ENCODE data around the gene PPM1H. TPM values are rescaled to one million over a fixed set of nuclear protein-coding genes. Genes with fewer than 3 reads are reported as not detected.
A peak's percentile ranks its signal among the peaks of the same experiment; 100 is the strongest.
"Not testable (repeated sequence)": the region's sequence is repeated elsewhere in the genome, so short reads cannot be mapped to it uniquely, and the experiment has no call there.

Gene PPM1H
- polyA plus RNA-seq, 12 donors, result 2.9 to 6.8 (median 3.5) TPM; not detected in 1

- DNase-seq, result no peak
These were observed 245.7 kb downstream of the PPM1H start for GRCh38 chr12:62689042-62689839.

GRCh38 chr12:62686938-62687337, 248.0 kb downstream of the PPM1H start:
- DNase-seq, result no peak

GRCh38 chr12:62684570-62685295, 250.2 kb downstream of the PPM1H start:
- DNase-seq, result peak; percentile 89

GRCh38 chr12:62683776-62684569, 251.0 kb downstream of the PPM1H start:
- DNase-seq, result peak; percentile 97

- DNase-seq, result no peak
These were observed 253.6 kb downstream of the PPM1H start for GRCh38 chr12:62681306-62681705.

- no peak for DNase-seq
These were observed 255.3 kb downstream of the PPM1H start for GRCh38 chr12:62679608-62680007.

GRCh38 chr12:62677355-62677754, 257.6 kb downstream of the PPM1H start:
- no peak for DNase-seq

GRCh38 chr12:62676521-62677307, 258.2 kb downstream of the PPM1H start:
- no peak for DNase-seq

GRCh38 chr12:62673028-62673815, 261.7 kb downstream of the PPM1H start:
- DNase-seq, result no peak

- no peak for DNase-seq
These were observed 263.8 kb downstream of the PPM1H start for GRCh38 chr12:62670986-62671720.

- no peak for DNase-seq
These were observed 266.2 kb downstream of the PPM1H start for GRCh38 chr12:62668782-62669181.

GRCh38 chr12:62664951-62665350, 270.0 kb downstream of the PPM1H start:
- not testable (repeated sequence) for DNase-seq

- no peak for DNase-seq
These were observed 274.2 kb downstream of the PPM1H start for GRCh38 chr12:62660756-62661155.

- DNase-seq, result no peak
These were observed 275.3 kb downstream of the PPM1H start for GRCh38 chr12:62659453-62660295.

GRCh38 chr12:62658910-62659309, 276.0 kb downstream of the PPM1H start:
- no peak for DNase-seq

GRCh38 chr12:62657363-62657632, 277.7 kb downstream of the PPM1H start:
- DNase-seq, result no peak

GRCh38 chr12:62656591-62657362, 278.2 kb downstream of the PPM1H start:
- DNase-seq, result no peak

- no peak for DNase-seq
These were observed 279.2 kb downstream of the PPM1H start for GRCh38 chr12:62655666-62656151.

Measured in muscle of arm (tissue), 12 donors.